H9 (cell line): ENCODE results near the gene MALSU1. TPM values are rescaled to one million over a fixed set of nuclear protein-coding genes. Genes with fewer than 3 reads are reported as not detected.

Experiments used
- DNase-seq: peaks from one replicate; pipeline ENCODE4 v3.0.0-alpha.2; 2017
- H2AFZ ChIP-seq: one replicate; pipeline ENCODE4 v1.6.1; 2013; ENCODE audit warnings: mild to moderate bottlenecking, low read length, control low read depth, moderate library complexity
- H2AK5ac ChIP-seq: 2 replicates; pipeline ENCODE4 v1.6.1; 2013; ENCODE audit warnings: low read length, control low read depth, mixed read lengths; ENCODE audit not compliant: insufficient read length
- H2BK120ac ChIP-seq: one replicate; pipeline ENCODE4 v1.6.1; 2013; ENCODE audit warnings: low read depth, mild to moderate bottlenecking, low read length, control low read depth, inconsistent platforms; ENCODE audit not compliant: poor library complexity, severe bottlenecking
- H2BK12ac ChIP-seq: 2 replicates; pipeline ENCODE4 v1.6.1; 2013; ENCODE audit warnings: low read length, control low read depth, mixed read lengths, low read depth; ENCODE audit not compliant: insufficient read length
- H2BK15ac ChIP-seq: 2 replicates; pipeline ENCODE4 v1.6.1; 2013; ENCODE audit warnings: low read depth, low read length, control low read depth
- H2BK20ac ChIP-seq: one replicate; pipeline ENCODE4 v1.6.1; 2013; ENCODE audit warnings: low read depth, mild to moderate bottlenecking, low read length, control low read depth, inconsistent platforms; ENCODE audit not compliant: poor library complexity, severe bottlenecking
- H2BK5ac ChIP-seq: 2 replicates; pipeline ENCODE4 v1.6.1; 2013; ENCODE audit warnings: low read length, control low read depth, mixed read lengths; ENCODE audit not compliant: insufficient read length
- H3K14ac ChIP-seq: 2 replicates; pipeline ENCODE4 v1.6.1; 2013; ENCODE audit warnings: low read length, control low read depth; ENCODE audit not compliant: insufficient read depth
- H3K18ac ChIP-seq: 2 replicates; pipeline ENCODE4 v1.6.1; 2013; ENCODE audit warnings: low read depth, mild to moderate bottlenecking, mixed read lengths, low read length, control low read depth; ENCODE audit not compliant: insufficient read length
- H3K23ac ChIP-seq: 2 replicates; pipeline ENCODE4 v1.6.1; 2013; ENCODE audit warnings: low read length, control low read depth, mixed read lengths, low read depth; ENCODE audit not compliant: insufficient read length
- H3K23me2 ChIP-seq: 2 replicates; pipeline ENCODE4 v1.6.1; 2013; ENCODE audit warnings: low read depth, mild to moderate bottlenecking, mixed read lengths, low read length, control low read depth; ENCODE audit not compliant: insufficient read length, poor library complexity, severe bottlenecking
- H3K27ac ChIP-seq: 2 replicates; pipeline ENCODE4 v1.5.1; 2013; ENCODE audit warnings: low read length, control low read depth, mixed read lengths, low read depth; ENCODE audit not compliant: insufficient read length
- H3K27me3 ChIP-seq: 2 replicates; pipeline ENCODE4 v1.6.1; 2013; ENCODE audit warnings: low read length, control low read depth, inconsistent platforms; ENCODE audit not compliant: insufficient read depth
- H3K4ac ChIP-seq: 2 replicates; pipeline ENCODE4 v1.6.1; 2013; ENCODE audit warnings: low read depth, mild to moderate bottlenecking, control low read depth, inconsistent platforms, low read length, moderate library complexity
- H3K4me1 ChIP-seq: 2 replicates; pipeline ENCODE4 v1.6.1; 2013; ENCODE audit warnings: low read length, control low read depth, inconsistent platforms; ENCODE audit not compliant: insufficient read depth
- H3K4me2 ChIP-seq: 2 replicates; pipeline ENCODE4 v1.6.1; 2013; ENCODE audit warnings: low read length, control low read depth, mixed read lengths; ENCODE audit not compliant: insufficient read length, insufficient read depth
- H3K56ac ChIP-seq: 2 replicates; pipeline ENCODE4 v1.6.1; 2013; ENCODE audit warnings: low read depth, mild to moderate bottlenecking, mixed read lengths, low read length, control low read depth; ENCODE audit not compliant: insufficient read length
- H3K79me1 ChIP-seq: 2 replicates; pipeline ENCODE4 v1.6.1; 2013; ENCODE audit warnings: low read depth, mild to moderate bottlenecking, moderate library complexity, low read length, control low read depth, inconsistent platforms; ENCODE audit not compliant: insufficient read depth, poor library complexity, severe bottlenecking
- H3K79me2 ChIP-seq: 2 replicates; pipeline ENCODE4 v1.6.1; 2013; ENCODE audit warnings: low read length, control low read depth, inconsistent platforms; ENCODE audit not compliant: insufficient read depth
- H3K9ac ChIP-seq: 2 replicates; pipeline ENCODE4 v1.6.1; 2013; ENCODE audit warnings: low read length, control low read depth, mixed read lengths; ENCODE audit not compliant: insufficient read length; ENCODE audit errors: extremely low read depth
- H3K9me3 ChIP-seq: one replicate; pipeline ENCODE4 v1.6.1; 2013; ENCODE audit warnings: low read depth, low read length, inconsistent platforms; ENCODE audit not compliant: control insufficient read depth
- H3T11ph ChIP-seq: one replicate; pipeline ENCODE4 v1.6.1; 2013; ENCODE audit warnings: mild to moderate bottlenecking, low read length, control low read depth, inconsistent platforms
- H4K20me1 ChIP-seq: one replicate; pipeline ENCODE4 v1.6.1; 2013; ENCODE audit not compliant: control insufficient read depth, insufficient read length, insufficient read depth
- H4K5ac ChIP-seq: 2 replicates; pipeline ENCODE4 v1.6.1; 2013; ENCODE audit warnings: low read depth, mild to moderate bottlenecking, mixed read lengths, low read length, control low read depth; ENCODE audit not compliant: insufficient read length
- H4K8ac ChIP-seq: replicated peaks from 2 replicates; pipeline ENCODE4 v1.6.1; 2013; ENCODE audit warnings: low read length, control low read depth, mixed read lengths, low read depth; ENCODE audit not compliant: insufficient read length
- H4K91ac ChIP-seq: 2 replicates; pipeline ENCODE4 v1.6.1; 2013; ENCODE audit warnings: low read depth, mild to moderate bottlenecking, moderate library complexity, mixed read lengths, low read length, control low read depth; ENCODE audit not compliant: insufficient read length
- H3K27ac Mint-ChIP-seq, 3 experiments: 2 replicates in 2 of 3; 3 replicates in 1 of 3; pipeline ENCODE4 v1.8.0; 2020 to 2021; ENCODE audit warnings: mixed read lengths in 3 of 3, mild to moderate bottlenecking in 1 of 3, moderate library complexity in 1 of 3
- H3K27me3 Mint-ChIP-seq: 2 replicates; pipeline ENCODE4 v1.8.0; 2021; ENCODE audit warnings: low read depth, mild to moderate bottlenecking, moderate library complexity, mixed read lengths
- H3K36me3 Mint-ChIP-seq, 3 experiments: 2 replicates in 2 of 3; 3 replicates in 1 of 3; pipeline ENCODE4 v1.8.0; 2020 to 2021; ENCODE audit warnings: low read depth in 3 of 3, mixed read lengths in 3 of 3; ENCODE audit not compliant: insufficient read depth in 1 of 3
- H3K4me1 Mint-ChIP-seq, 2 experiments: 2 replicates each; pipeline ENCODE4 v1.8.0; 2020; ENCODE audit warnings: mixed read lengths in 2 of 2
- H3K4me3 Mint-ChIP-seq, 2 experiments: 2 replicates in 1 of 2; 3 replicates in 1 of 2; pipeline ENCODE4 v1.8.0; 2020 to 2021; ENCODE audit warnings: mild to moderate bottlenecking in 2 of 2, mixed read lengths in 2 of 2, moderate library complexity in 1 of 2
- H3K9me3 Mint-ChIP-seq, 2 experiments: 2 replicates in 1 of 2; 3 replicates in 1 of 2; pipeline ENCODE4 v1.8.0; 2020; ENCODE audit warnings: mild to moderate bottlenecking in 2 of 2, mixed read lengths in 2 of 2, moderate library complexity in 1 of 2
- WGBS: extraction: QIAGEN DNeasy Blood & Tissue Kit; methylation state at CpG from one replicate; pipeline ENCODE4 v1.1.7; 2013; ENCODE audit warnings: missing lambda C conversion rate, low lambda C conversion rate, mixed read lengths; ENCODE audit not compliant: insufficient read length; ENCODE audit errors: extremely low coverage; 5-methylcytosine and 5-hydroxymethylcytosine counted together
- long read RNA-seq: library from polyadenylated mRNA; unstranded; transcript quantifications from one replicate; pipeline ENCODE4 v2.0.0, GENCODE V29; 2020
- total RNA-seq: library from RNA; stranded (reverse); gene quantifications from 2 replicates; pipeline ENCODE4 v1.2.1, GENCODE V29; 2021
- TF ChIP-seq, protein P1 (sequence below): fragments of 200-600 bp; sonication (generic); conservative IDR thresholded peaks from 3 replicates; pipeline ENCODE4 v1.8.0; 2021; ENCODE audit warnings: antibody characterized with exemption, mild to moderate bottlenecking

Gene MALSU1
- 78.3 and 83.4 TPM in 2 replicates for total RNA-seq
- long read RNA-seq, transcript MALSU1-202 (4 exons, 3,044 nt), result major isoform, 43 of 46 reads
- long read RNA-seq, partial matches to known transcripts, result 0 of 46 reads
- long read RNA-seq, other reads (novel, unspliced or antisense), result 3 of 46 reads

DNA sequence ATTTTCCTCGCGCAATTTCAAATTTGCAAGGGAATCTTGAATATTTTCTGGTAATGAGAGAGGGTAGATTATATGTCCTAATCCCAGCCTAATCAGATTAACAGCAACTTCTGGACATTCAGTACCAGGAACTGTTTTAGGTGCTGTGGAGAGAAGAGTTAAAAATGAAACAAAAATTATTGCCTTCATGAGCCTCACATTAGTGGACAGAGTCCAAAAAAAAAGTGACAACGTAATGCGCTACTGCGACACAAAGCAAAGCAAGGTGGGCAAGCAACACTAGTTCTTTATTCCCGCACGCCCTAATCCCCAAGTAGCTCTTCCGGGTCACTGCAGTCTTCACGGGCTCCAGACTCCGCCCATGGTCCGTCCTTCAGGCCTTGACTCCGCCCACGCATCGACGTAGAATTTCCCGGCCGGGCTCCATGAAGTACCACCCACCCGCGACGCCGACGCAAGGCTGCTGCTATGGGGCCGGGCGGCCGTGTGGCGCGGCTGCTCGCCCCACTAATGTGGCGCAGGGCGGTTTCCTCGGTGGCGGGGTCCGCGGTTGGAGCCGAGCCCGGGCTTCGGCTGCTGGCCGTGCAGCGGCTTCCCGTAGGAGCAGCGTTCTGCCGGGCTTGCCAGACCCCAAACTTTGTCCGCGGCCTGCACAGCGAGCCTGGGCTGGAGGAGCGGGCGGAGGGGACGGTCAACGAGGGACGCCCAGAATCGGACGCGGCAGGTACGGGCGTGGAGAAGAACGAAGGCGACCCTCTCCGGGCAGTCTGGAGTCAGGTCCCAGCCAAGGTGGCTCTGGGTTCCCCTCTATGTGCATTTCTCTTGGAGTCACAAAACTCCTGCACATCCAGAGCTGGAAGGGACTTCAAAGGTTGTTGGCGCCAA is at the start of gene MALSU1:
TSS of gene MALSU1 (plus strand) at position 455 of the 885 bp plus-strand sequence. CDS start at position 469, 14 bp downstream.
- Mint-ChIP-seq H3K9me3 (no peaks in the 10 kb centered on the region), H3K36me3 (peaks cover 10 to 26% (median 22%) of the 10 kb centered on the region in 3 experiments; a peak in 6 of 7 replicates), H3K4me1 (peaks cover 16 to 18% of the 10 kb centered on the region in 2 experiments), H3K4me3 (peak within 1 kb of the TSS; percentile 93 to 94), H3K27me3 (peaks cover 22% of the 10 kb centered on the region), H3K27ac (peak within 1 kb of the TSS; percentile 82 to 98 (median 93); a peak in 5 of 7 replicates)
- Histone ChIP-seq H3K27me3 (no peaks in the 10 kb centered on the region), H3K9me3 (no peaks in the 10 kb centered on the region), H3T11ph (no peak within 1 kb of the TSS), H2BK12ac (no peak within 1 kb of the TSS), H3K23me2 (peaks cover 8% of the 10 kb centered on the region), H3K79me2 (peaks cover 10% of the 10 kb centered on the region; the same call in 1 of the 2 replicates), H3K14ac (peak within 1 kb of the TSS; percentile 75), H2BK5ac (no peak within 1 kb of the TSS), H3K4me2 (peak within 1 kb of the TSS; percentile 99), H4K20me1 (no peaks in the 10 kb centered on the region), H3K4ac (no peak within 1 kb of the TSS), H4K5ac (no peak within 1 kb of the TSS), H3K18ac (peak within 1 kb of the TSS; percentile 56), H2BK20ac (no peak within 1 kb of the TSS), H3K4me1 (peaks cover 2% of the 10 kb centered on the region; the same call in 1 of the 2 replicates), H3K56ac (no peak within 1 kb of the TSS), H2AK5ac (no peak within 1 kb of the TSS), H2AFZ (no peak within 1 kb of the TSS), H4K8ac (no peak within 1 kb of the TSS), H2BK15ac (no peak within 1 kb of the TSS), H3K79me1 (no peaks in the 10 kb centered on the region), H3K9ac (peak within 1 kb of the TSS; percentile 90), H3K27ac (no peak within 1 kb of the TSS), H3K23ac (no peak within 1 kb of the TSS), H4K91ac (no peak within 1 kb of the TSS), H2BK120ac (no peak within 1 kb of the TSS)
- TF ChIP-seq, protein P1, sequence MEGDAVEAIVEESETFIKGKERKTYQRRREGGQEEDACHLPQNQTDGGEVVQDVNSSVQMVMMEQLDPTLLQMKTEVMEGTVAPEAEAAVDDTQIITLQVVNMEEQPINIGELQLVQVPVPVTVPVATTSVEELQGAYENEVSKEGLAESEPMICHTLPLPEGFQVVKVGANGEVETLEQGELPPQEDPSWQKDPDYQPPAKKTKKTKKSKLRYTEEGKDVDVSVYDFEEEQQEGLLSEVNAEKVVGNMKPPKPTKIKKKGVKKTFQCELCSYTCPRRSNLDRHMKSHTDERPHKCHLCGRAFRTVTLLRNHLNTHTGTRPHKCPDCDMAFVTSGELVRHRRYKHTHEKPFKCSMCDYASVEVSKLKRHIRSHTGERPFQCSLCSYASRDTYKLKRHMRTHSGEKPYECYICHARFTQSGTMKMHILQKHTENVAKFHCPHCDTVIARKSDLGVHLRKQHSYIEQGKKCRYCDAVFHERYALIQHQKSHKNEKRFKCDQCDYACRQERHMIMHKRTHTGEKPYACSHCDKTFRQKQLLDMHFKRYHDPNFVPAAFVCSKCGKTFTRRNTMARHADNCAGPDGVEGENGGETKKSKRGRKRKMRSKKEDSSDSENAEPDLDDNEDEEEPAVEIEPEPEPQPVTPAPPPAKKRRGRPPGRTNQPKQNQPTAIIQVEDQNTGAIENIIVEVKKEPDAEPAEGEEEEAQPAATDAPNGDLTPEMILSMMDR, result no peak
- WGBS, result no CpG with 5 or more reads among the region's 59 CpGs
- peak; percentile 94 for DNase-seq
